ENCODE measurements around the gene PXMP4.

- TF ChIP-seq, protein P1, sequence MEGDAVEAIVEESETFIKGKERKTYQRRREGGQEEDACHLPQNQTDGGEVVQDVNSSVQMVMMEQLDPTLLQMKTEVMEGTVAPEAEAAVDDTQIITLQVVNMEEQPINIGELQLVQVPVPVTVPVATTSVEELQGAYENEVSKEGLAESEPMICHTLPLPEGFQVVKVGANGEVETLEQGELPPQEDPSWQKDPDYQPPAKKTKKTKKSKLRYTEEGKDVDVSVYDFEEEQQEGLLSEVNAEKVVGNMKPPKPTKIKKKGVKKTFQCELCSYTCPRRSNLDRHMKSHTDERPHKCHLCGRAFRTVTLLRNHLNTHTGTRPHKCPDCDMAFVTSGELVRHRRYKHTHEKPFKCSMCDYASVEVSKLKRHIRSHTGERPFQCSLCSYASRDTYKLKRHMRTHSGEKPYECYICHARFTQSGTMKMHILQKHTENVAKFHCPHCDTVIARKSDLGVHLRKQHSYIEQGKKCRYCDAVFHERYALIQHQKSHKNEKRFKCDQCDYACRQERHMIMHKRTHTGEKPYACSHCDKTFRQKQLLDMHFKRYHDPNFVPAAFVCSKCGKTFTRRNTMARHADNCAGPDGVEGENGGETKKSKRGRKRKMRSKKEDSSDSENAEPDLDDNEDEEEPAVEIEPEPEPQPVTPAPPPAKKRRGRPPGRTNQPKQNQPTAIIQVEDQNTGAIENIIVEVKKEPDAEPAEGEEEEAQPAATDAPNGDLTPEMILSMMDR (IDR thresholded peaks at IDR 0.05), result no peak
- TF ChIP-seq POLR2A (IDR thresholded peaks at IDR 0.05), result no peak
These were observed 55.4 kb downstream of the PXMP4 start for GRCh38 chr20:33664762-33665144.

Data from lower leg skin (tissue), 3 donors.